Aorta (tissue), 5 donors: Measurements from ENCODE around the gene FAM219B. TPM values are rescaled to one million over a fixed set of nuclear protein-coding genes. Genes with fewer than 3 reads are reported as not detected.
"Not testable (repeated sequence)": the region's sequence is repeated elsewhere in the genome, so short reads cannot be mapped to it uniquely, and the experiment has no call there.

ENCODE experiments used
- ATAC-seq: fragments of 200-7000 bp; cut with Tn5 transposase; one replicate; pipeline ENCODE4 v1.9.1; 2022; ENCODE audit warnings: moderate library complexity; ENCODE audit not compliant: low FRiP score
- DNase-seq, 2 donors: peaks; one replicate each; pipeline ENCODE4 v3.0.0-alpha.2; 2020
- H3K27ac ChIP-seq, 2 donors: one replicate each; pipeline ENCODE4 v1.5.1; 2013; ENCODE audit warnings: low read length in 2 of 2, mild to moderate bottlenecking in 2 of 2, moderate library complexity in 2 of 2, control low read depth in 1 of 2, inconsistent platforms in 1 of 2, low read depth in 1 of 2
- H3K27me3 ChIP-seq, 2 donors: one replicate each; pipeline ENCODE4 v1.6.1; 2013; ENCODE audit warnings: control low read depth in 1 of 2, low read length in 1 of 2, mild to moderate bottlenecking in 1 of 2, moderate library complexity in 1 of 2; ENCODE audit not compliant: insufficient read depth in 2 of 2, control insufficient read depth in 1 of 2
- H3K36me3 ChIP-seq, 2 donors: one replicate each; pipeline ENCODE4 v1.6.1; 2013; ENCODE audit warnings: control low read depth in 1 of 2, low read length in 1 of 2, mild to moderate bottlenecking in 1 of 2; ENCODE audit not compliant: insufficient read depth in 2 of 2, control insufficient read depth in 1 of 2
- H3K4me1 ChIP-seq, 2 donors: one replicate each; pipeline ENCODE4 v1.6.1; 2013; ENCODE audit warnings: low read length in 2 of 2, control low read depth in 1 of 2, mild to moderate bottlenecking in 1 of 2, moderate library complexity in 1 of 2; ENCODE audit not compliant: insufficient read depth in 2 of 2, control insufficient read depth in 1 of 2
- H3K4me3 ChIP-seq, 2 donors: one replicate each; pipeline ENCODE4 v1.5.1; 2013; ENCODE audit warnings: low read length in 2 of 2, control low read depth in 1 of 2, mild to moderate bottlenecking in 1 of 2
- H3K9me3 ChIP-seq: one replicate; pipeline ENCODE4 v1.6.1; 2013; ENCODE audit warnings: mild to moderate bottlenecking, low read length; ENCODE audit not compliant: control insufficient read depth
- WGBS, 2 donors: extraction: QIAGEN DNeasy Blood & Tissue Kit; methylation state at CpG; one replicate each; pipeline ENCODE4 v1.1.7; 2013; 5-methylcytosine and 5-hydroxymethylcytosine counted together
- intact Hi-C, 2 donors: fragments of 100-400 bp; cut with DNase I; formaldehyde crosslinking; loops; one replicate each; pipeline versions ENCODE4 v1.14.2 to v1.15.0; 2022
- polyA plus RNA-seq, 2 donors: library from polyadenylated mRNA; stranded (reverse); fragments of 200-250 nt; gene quantifications; one replicate each; pipeline ENCODE4 v1.2.3, GENCODE V29; 2013
- total RNA-seq, 2 donors: library from RNA; stranded (reverse); fragmentation: NEBNext Ultra II Directional; extraction: Animal tissue kit (Norgen Biotek cat#: 25700); gene quantifications; one replicate each; pipeline ENCODE4 v1.2.1, GENCODE V29; 2021
- donor health status: healthy with polysubstance abuse.
- donor health status: Bipolar disorder and iron deficiency.
- donor health status: DM: no; HTN: no; CAD: no.
- donor health status: DM: no; HTN: no; CAD: no.
- donor health status: DM: yes; HTN: yes; CAD: no.

The FAM219B gene
- total and polyA plus RNA-seq, 4 donors, result 29.6 to 88.4 (median 62.9) TPM

DNA sequence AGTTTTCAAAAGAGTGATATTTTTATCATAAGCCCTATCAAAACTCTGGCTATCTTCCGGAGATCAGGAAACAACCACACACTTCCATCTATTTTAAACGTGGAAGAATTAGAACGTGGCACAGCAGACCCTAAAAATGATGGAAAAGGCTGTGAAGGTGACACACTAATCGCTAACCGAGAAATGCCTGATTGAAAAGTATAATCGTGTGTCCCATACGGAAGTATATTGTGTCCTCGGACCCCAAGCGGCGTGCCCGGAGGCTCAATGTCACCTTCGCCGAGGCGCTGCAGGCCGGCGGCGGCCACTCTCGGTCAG, 30.6 kb upstream of the FAM219B start:
- no peaks in the 10 kb centered on the region for H3K27me3 ChIP-seq
- H3K36me3 ChIP-seq, result no peaks in the 10 kb centered on the region
- ATAC-seq (no peak), DNase-seq (no peak)
- H3K4me1 ChIP-seq, result no peaks in the 10 kb centered on the region
- intact Hi-C loops, result loop anchor here (2.0 to 5.0 kb wide), 2 partner anchors 30 to 95 kb away; partner anchors contain the start of genes FAM219B (in 1 of the 2) and ULK3 (in 1 of the 2)
- no peaks in the 10 kb centered on the region for H3K9me3 ChIP-seq
- H3K27ac ChIP-seq, result peak overlapping the region in 1 of 2 donors; percentile 49
- WGBS, 2 donors, result 0 to 1% methylated on average over 18 of the region's 18 CpGs
- peak overlapping the region; percentile 65 to 77 for H3K4me3 ChIP-seq

- DNase-seq, H3K9me3 ChIP-seq, H3K4me3 ChIP-seq, H3K27me3 ChIP-seq, ATAC-seq, H3K36me3 ChIP-seq, H3K4me1 ChIP-seq, H3K27ac ChIP-seq: not testable (repeated sequence)
- intact Hi-C loops, result loop anchor here in 1 of 2 donors (5.0 kb wide), 1 partner anchor 93 kb away; the partner anchor contains the start of gene ULK3
- 87 to 91% methylated on average over 3 of the region's 3 CpGs for WGBS, 2 donors
Observed at GRCh38 chr15:74935193-74935592, 28.5 kb upstream of the FAM219B start.

DNA sequence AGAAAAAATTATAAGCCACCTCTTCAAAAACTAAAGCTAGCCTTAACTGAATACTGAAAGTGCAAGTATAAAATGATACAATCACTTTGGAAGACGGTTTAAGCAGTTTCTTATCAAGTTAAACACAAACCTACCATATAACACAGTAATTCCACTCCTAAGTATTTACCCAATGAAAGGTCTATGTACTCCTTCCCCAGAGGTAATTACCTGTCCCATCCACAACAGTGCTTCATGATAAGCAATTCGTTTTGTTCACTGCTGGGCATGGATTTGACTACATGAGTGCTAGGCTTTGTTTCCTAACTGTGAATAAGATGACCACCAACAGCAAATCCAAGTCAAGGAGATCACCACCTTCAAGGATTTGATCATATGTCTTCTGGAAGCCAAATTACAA, 26.9 kb upstream of the FAM219B start:
- WGBS, 2 donors, result 64 to 76% methylated on average over 2 of the region's 2 CpGs
- Histone ChIP-seq H3K27me3 (no peaks in the 10 kb centered on the region), H3K9me3 (no peaks in the 10 kb centered on the region), H3K36me3 (peaks cover 0 to 5% of the 10 kb centered on the region in 2 donors), H3K4me3 (no peak overlapping the region), H3K4me1 (no peaks in the 10 kb centered on the region), H3K27ac (no peak overlapping the region)
- ATAC-seq (no peak), DNase-seq (no peak)
- intact Hi-C loops, result no loop called here

GRCh38 chr15:74928771-74929198, 22.1 kb upstream of the FAM219B start:
- H3K27ac ChIP-seq, result no peak overlapping the region
- ATAC-seq (no peak), DNase-seq (no peak)
- no peak overlapping the region for H3K4me3 ChIP-seq
- peaks cover 0 to 5% of the 10 kb centered on the region in 2 donors for H3K36me3 ChIP-seq
- intact Hi-C loops, result no loop called here
- no peaks in the 10 kb centered on the region for H3K9me3 ChIP-seq
- H3K27me3 ChIP-seq, result no peaks in the 10 kb centered on the region
- H3K4me1 ChIP-seq, result no peaks in the 10 kb centered on the region
- 94 to 95% methylated on average over 5 of the region's 5 CpGs for WGBS, 2 donors

GRCh38 chr15:74924525-74924924, 17.9 kb upstream of the FAM219B start:
- ATAC-seq (no peak), DNase-seq (no peak)
- 94 to 96% methylated on average over 3 of the region's 3 CpGs for WGBS, 2 donors
- H3K36me3 ChIP-seq, result peaks cover 0 to 5% of the 10 kb centered on the region in 2 donors
- no peak overlapping the region for H3K4me3 ChIP-seq
- H3K4me1 ChIP-seq, result no peaks in the 10 kb centered on the region
- intact Hi-C loops, result no loop called here
- no peaks in the 10 kb centered on the region for H3K9me3 ChIP-seq
- H3K27me3 ChIP-seq, result no peaks in the 10 kb centered on the region
- H3K27ac ChIP-seq, result no peak overlapping the region

DNA sequence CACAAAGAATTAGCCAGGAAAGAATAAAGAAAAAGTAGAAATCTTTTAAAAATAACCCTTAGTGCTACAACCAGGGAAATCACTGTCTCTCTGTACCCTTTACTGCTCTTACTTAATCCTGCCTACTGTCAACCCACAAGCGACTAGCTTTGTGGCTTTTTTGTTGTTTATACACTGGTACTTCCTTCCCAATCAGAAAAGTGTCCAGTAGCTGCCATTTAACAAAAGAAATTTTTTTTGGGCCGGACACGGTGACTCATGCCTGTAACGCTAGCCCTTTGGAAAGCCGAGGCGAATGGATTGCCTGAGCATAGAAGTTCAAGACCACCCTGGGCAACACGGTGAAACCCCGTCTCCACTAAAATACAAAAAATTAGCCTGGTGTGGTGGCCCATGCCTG, 13.8 kb upstream of the FAM219B start:
- ATAC-seq, result no peak
- H3K9me3 ChIP-seq, result no peaks in the 10 kb centered on the region
- DNase-seq, result no peak
- 89 to 90% methylated on average over 8 of the region's 8 CpGs for WGBS, 2 donors
- intact Hi-C loops, result no loop called here
- no peaks in the 10 kb centered on the region for H3K4me1 ChIP-seq
- no peak overlapping the region for H3K4me3 ChIP-seq
- H3K27ac ChIP-seq, result no peak overlapping the region
- H3K27me3 ChIP-seq, result no peaks in the 10 kb centered on the region
- peaks cover 3 to 4% of the 10 kb centered on the region in 2 donors for H3K36me3 ChIP-seq

DNA sequence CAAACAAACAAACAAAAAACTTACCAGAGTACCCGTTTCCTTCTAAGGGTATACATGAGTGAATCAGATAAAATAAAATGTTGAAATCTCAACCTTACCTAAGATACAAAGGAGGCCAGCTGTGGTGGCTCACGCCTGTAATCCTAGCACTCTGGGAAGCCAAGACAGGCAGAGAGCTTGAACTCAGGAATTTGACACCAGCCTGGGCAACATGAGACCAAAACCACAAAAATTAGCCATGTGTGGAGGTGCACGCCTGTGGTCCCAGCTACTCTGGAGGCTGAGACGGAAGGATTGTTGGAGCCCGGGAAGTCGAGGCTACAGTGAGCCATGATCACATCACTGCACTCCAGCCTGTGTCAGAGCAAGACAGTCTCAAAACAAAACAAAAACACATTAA, 11.0 kb upstream of the FAM219B start:
- Histone ChIP-seq H3K9me3 (no peaks in the 10 kb centered on the region), H3K27ac (no peak overlapping the region), H3K27me3 (no peaks in the 10 kb centered on the region), H3K4me1 (no peaks in the 10 kb centered on the region), H3K4me3 (no peak overlapping the region), H3K36me3 (peaks cover 4 to 6% of the 10 kb centered on the region in 2 donors)
- intact Hi-C loops, result no loop called here
- ATAC-seq, result no peak
- DNase-seq, result no peak
- 92 to 93% methylated on average over 6 of the region's 6 CpGs for WGBS, 2 donors

- H3K27me3 ChIP-seq, H3K27ac ChIP-seq, intact Hi-C loops, ATAC-seq, H3K9me3 ChIP-seq, DNase-seq, H3K4me1 ChIP-seq, H3K4me3 ChIP-seq, H3K36me3 ChIP-seq: not testable (repeated sequence)
- 92% methylated on average over 8 of the region's 8 CpGs for WGBS, 2 donors
Observed at GRCh38 chr15:74913799-74914198, 7.1 kb upstream of the FAM219B start.

DNA sequence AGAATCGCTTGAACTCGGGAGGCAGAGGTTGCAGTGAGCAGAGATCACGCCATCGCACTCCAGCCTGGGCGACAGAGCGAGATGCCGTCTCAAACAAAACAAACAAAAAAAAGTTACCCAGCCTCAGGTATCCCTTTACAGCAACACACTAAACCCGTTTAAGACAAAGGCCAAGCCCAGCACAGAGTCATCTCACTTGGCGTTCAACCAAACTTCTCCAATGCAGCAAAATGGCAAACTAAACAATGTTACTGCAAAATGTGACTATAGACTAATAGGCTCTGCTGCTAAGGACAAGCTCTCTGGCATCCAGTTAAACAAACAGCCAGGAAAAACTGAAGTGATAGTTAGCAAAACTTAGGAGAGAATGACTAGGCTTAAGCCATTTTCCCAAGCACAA, 6.4 kb upstream of the FAM219B start:
- H3K27ac ChIP-seq, result no peak overlapping the region
- WGBS, 2 donors, result 88 to 89% methylated on average over 9 of the region's 9 CpGs
- no peak overlapping the region for H3K4me3 ChIP-seq
- no peaks in the 10 kb centered on the region for H3K9me3 ChIP-seq
- no peaks in the 10 kb centered on the region for H3K4me1 ChIP-seq
- H3K36me3 ChIP-seq, result peaks cover 3% of the 10 kb centered on the region in 2 donors
- H3K27me3 ChIP-seq, result no peaks in the 10 kb centered on the region
- ATAC-seq, result no peak
- DNase-seq, result no peak
- intact Hi-C loops, result no loop called here
